PC-9 (cell line): ENCODE measurements around the gene SLC22A9. TPM values are rescaled to one million over a fixed set of nuclear protein-coding genes. Genes with fewer than 3 reads are reported as not detected.

Experiments used
- BruUV-seq: library from RNA; stranded (reverse); fragments of 400-500 nt; replicated peaks from 2 replicates; lab custom pipeline; 2021; lab: Mats Ljungman, UMichigan
- CTCF ChIA-PET: fragments of 300-600 bp; sonication (Branson Sonifier 250); formaldehyde crosslinking; loops from one replicate; lab custom pipeline; 2022; ENCODE audit warnings: antibody characterized with exemption; lab: Charles Lee
- POLR2A ChIA-PET: fragments of 300-600 bp; sonication (Branson Sonifier 250); formaldehyde crosslinking; loops from one replicate; lab custom pipeline; 2022; ENCODE audit warnings: antibody characterized with exemption; ENCODE audit not compliant: unreplicated experiment; lab: Charles Lee
- DNase-seq, 2 experiments: peaks; one replicate each; pipeline versions ENCODE4 v3.0.0 to v3.0.0-alpha.2; 2015 to 2022; ENCODE audit warnings: mixed read lengths in 1 of 2
- H2AFZ ChIP-seq: fragments of 200-600 bp; sonication (generic); 2 replicates; pipeline ENCODE4 v1.8.1; 2017; ENCODE audit warnings: antibody characterized with exemption
- H3F3A ChIP-seq: fragments of 200-600 bp; sonication (generic); 2 replicates; pipeline ENCODE4 v1.8.1; 2017; ENCODE audit warnings: antibody characterized with exemption, mild to moderate bottlenecking, low read depth; ENCODE audit not compliant: insufficient read depth
- H3K27ac ChIP-seq: fragments of 200-600 bp; sonication (generic); 2 replicates; pipeline ENCODE4 v1.6.1; 2016; ENCODE audit warnings: mixed run types
- H3K27me3 ChIP-seq: fragments of 200-600 bp; sonication (generic); 2 replicates; pipeline ENCODE4 v1.6.1; 2016; ENCODE audit warnings: low read depth, mixed run types; ENCODE audit not compliant: insufficient read depth
- H3K36me3 ChIP-seq: fragments of 200-600 bp; sonication (generic); 2 replicates; pipeline ENCODE4 v1.6.1; 2016; ENCODE audit warnings: low read depth, mixed run types
- H3K4me1 ChIP-seq: fragments of 200-600 bp; sonication (generic); replicated peaks from 2 replicates; pipeline ENCODE4 v1.6.1; 2016; ENCODE audit warnings: mixed run types; ENCODE audit not compliant: insufficient read depth
- H3K4me2 ChIP-seq: fragments of 200-600 bp; sonication (generic); 2 replicates; pipeline ENCODE4 v1.6.1; 2017; ENCODE audit warnings: mixed run types
- H3K4me3 ChIP-seq: fragments of 200-600 bp; sonication (generic); 2 replicates; pipeline ENCODE4 v1.6.1; 2016; ENCODE audit warnings: mixed run types
- H3K79me2 ChIP-seq: fragments of 200-600 bp; sonication (generic); 2 replicates; pipeline ENCODE4 v1.6.1; 2017; ENCODE audit warnings: low read depth, mixed run types
- H3K9me2 ChIP-seq: fragments of 200-600 bp; sonication (generic); 2 replicates; pipeline ENCODE4 v1.8.1; 2017; ENCODE audit warnings: mild to moderate bottlenecking; ENCODE audit not compliant: insufficient read depth
- H3K9me3 ChIP-seq: fragments of 200-600 bp; sonication (generic); 2 replicates; pipeline ENCODE4 v1.8.1; 2016; ENCODE audit warnings: low read depth; ENCODE audit not compliant: insufficient read depth
- H4K20me1 ChIP-seq: fragments of 200-600 bp; sonication (generic); 2 replicates; pipeline ENCODE4 v1.8.1; 2017; ENCODE audit not compliant: insufficient read depth
- EZH2 ChIP-seq: fragments of 200-600 bp; sonication (generic); IDR thresholded peaks from 2 replicates; pipeline ENCODE4 v1.8.0; 2017; ENCODE audit warnings: antibody characterized with exemption, low read depth
- intact Hi-C: fragments of 100-400 bp; cut with micrococcal nuclease; formaldehyde crosslinking; loops from one replicate; pipeline ENCODE4 v1.10.0; 2022; ENCODE audit not compliant: unreplicated experiment
- total RNA-seq: library from RNA; stranded (reverse); gene quantifications from 2 replicates; pipeline ENCODE4 v1.2.3, GENCODE V29; 2021
- TF ChIP-seq, protein P1 (sequence below): fragments of 200-600 bp; sonication (generic); conservative IDR thresholded peaks from 2 replicates; pipeline ENCODE4 v1.6.1; 2017; ENCODE audit warnings: mixed run types, antibody characterized with exemption, mild to moderate bottlenecking, moderate library complexity

The SLC22A9 gene
- total RNA-seq, 1 experiment from 2014 or later: not detected

DNA sequence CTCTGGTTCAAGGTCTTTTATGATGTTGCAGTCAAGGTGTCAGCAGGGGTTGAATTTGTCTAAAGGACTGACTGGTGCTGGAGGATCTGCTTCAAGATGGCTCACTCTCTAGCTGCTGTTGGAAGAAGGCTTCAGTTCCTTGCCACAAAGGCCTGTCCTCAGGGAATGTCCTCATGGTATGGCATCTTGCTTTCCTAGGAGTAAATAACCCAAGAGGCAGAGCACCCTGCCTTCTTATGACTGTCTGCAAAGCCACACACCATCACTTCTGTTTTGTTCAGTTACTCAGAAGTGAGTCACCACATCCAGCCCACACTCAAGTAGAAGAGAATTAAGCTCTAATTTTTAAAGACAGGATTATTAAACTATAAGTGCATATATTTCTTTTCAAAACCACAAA lies 76.1 kb downstream of the SLC22A9 start:
- H3K9me2 ChIP-seq: no peaks in the 10 kb centered on the region
- ChIA-PET POLR2A (no interaction called here), CTCF (no interaction called here)

DNA sequence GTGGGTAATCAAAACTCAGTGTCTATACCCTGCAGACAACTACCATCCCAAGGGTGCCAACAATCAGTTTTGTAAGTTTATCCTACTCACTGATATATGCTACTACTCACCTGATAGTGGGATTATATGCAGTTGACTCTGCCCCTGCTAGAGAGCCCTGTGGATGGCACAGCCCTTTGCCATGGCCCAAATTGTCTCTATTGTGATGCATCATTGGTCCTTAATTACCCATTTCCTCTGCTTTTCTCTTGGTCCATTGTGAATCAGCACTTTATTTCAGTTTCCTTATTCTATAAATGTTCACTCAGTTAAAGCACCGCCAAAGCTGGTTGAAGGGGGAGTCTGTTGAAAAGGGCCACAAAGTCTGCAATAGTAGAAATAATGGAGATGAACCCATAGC lies 79.1 kb downstream of the SLC22A9 start:
- no peaks in the 10 kb centered on the region for H4K20me1 ChIP-seq
- H3K79me2 ChIP-seq: no peaks in the 10 kb centered on the region
- intact Hi-C loops: no loop called here
- H3K4me2 ChIP-seq: no peak overlapping the region
- no peak for DNase-seq
- no peaks in the 10 kb centered on the region for H3K36me3 ChIP-seq
- no peaks in the 10 kb centered on the region for H3K9me3 ChIP-seq
- H3K4me1 ChIP-seq: no peaks in the 10 kb centered on the region
- ChIA-PET CTCF (interaction anchor here (0.5 kb wide), 1 partner anchor 74 kb away, joined by 3 read pairs; no protein-coding TSS in a partner anchor), POLR2A (interaction anchor here (0.6 kb wide), 1 partner anchor 1268 kb away, joined by 3 read pairs; no protein-coding TSS in a partner anchor)
- no peak for TF ChIP-seq EZH2
- TF ChIP-seq, protein P1, sequence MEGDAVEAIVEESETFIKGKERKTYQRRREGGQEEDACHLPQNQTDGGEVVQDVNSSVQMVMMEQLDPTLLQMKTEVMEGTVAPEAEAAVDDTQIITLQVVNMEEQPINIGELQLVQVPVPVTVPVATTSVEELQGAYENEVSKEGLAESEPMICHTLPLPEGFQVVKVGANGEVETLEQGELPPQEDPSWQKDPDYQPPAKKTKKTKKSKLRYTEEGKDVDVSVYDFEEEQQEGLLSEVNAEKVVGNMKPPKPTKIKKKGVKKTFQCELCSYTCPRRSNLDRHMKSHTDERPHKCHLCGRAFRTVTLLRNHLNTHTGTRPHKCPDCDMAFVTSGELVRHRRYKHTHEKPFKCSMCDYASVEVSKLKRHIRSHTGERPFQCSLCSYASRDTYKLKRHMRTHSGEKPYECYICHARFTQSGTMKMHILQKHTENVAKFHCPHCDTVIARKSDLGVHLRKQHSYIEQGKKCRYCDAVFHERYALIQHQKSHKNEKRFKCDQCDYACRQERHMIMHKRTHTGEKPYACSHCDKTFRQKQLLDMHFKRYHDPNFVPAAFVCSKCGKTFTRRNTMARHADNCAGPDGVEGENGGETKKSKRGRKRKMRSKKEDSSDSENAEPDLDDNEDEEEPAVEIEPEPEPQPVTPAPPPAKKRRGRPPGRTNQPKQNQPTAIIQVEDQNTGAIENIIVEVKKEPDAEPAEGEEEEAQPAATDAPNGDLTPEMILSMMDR: no peak
- no peaks in the 10 kb centered on the region for H3K9me2 ChIP-seq
- H3K27me3 ChIP-seq: peaks cover 8% of the 10 kb centered on the region; the same call in 1 of the 2 replicates
- BruUV-seq: no TSS peak
- no peak overlapping the region for H3K27ac ChIP-seq
- H3F3A ChIP-seq: no peaks in the 10 kb centered on the region
- no peak overlapping the region for H3K4me3 ChIP-seq
- no peak overlapping the region for H2AFZ ChIP-seq

More for the DNA sequence above, 76.1 kb downstream of the SLC22A9 start:
- Histone ChIP-seq H3F3A (no peaks in the 10 kb centered on the region), H2AFZ (no peak overlapping the region), H3K4me1 (no peaks in the 10 kb centered on the region), H3K4me3 (no peak overlapping the region), H3K27me3 (peaks cover 11% of the 10 kb centered on the region; the same call in 1 of the 2 replicates), H3K27ac (no peak overlapping the region), H4K20me1 (no peaks in the 10 kb centered on the region), H3K4me2 (no peak overlapping the region), H3K79me2 (no peaks in the 10 kb centered on the region), H3K36me3 (no peaks in the 10 kb centered on the region), H3K9me3 (no peaks in the 10 kb centered on the region)
- no TSS peak for BruUV-seq
- no peak for DNase-seq
- TF ChIP-seq EZH2: no peak
- TF ChIP-seq, protein P1: no peak
- intact Hi-C loops: no loop called here

DNA sequence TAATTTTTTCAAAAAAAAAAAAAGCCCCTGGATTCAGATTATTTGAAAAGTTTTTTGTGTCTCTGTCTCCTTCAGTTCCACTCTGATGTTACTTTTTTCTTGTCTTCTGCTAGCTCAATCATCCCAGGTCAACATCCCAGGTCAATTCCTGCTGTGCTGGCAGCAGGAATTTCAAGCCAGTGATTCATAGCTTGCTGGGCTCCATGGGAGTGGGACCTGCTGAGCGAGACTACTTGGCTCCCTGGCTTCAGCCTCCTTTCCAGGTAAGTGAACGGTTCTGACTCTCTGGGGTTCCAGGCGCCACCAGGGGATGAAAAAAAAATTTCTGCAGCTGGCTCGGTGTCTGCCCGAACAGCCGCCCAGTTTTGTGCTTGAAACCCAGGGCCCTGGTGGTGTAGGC lies 90.0 kb downstream of the SLC22A9 start:
- ChIA-PET CTCF (no interaction called here), POLR2A (interaction anchor here (0.5 kb wide), 1 partner anchor 10 kb away, joined by 24 read pairs; no protein-coding TSS in a partner anchor)
- no peak overlapping the region for H3K4me3 ChIP-seq
- H3K27ac ChIP-seq: no peak overlapping the region
- TF ChIP-seq, protein P1: no peak
- no peak for TF ChIP-seq EZH2
- H3K27me3 ChIP-seq: peaks cover 42% of the 10 kb centered on the region
- no TSS peak for BruUV-seq
- no peaks in the 10 kb centered on the region for H4K20me1 ChIP-seq
- no peaks in the 10 kb centered on the region for H3K36me3 ChIP-seq
- H3K79me2 ChIP-seq: no peaks in the 10 kb centered on the region
- intact Hi-C loops: no loop called here
- no peaks in the 10 kb centered on the region; the same call in 1 of the 2 replicates for H3K9me2 ChIP-seq
- no peaks in the 10 kb centered on the region for H3K4me1 ChIP-seq
- no peak overlapping the region for H2AFZ ChIP-seq
- H3K9me3 ChIP-seq: no peaks in the 10 kb centered on the region
- H3K4me2 ChIP-seq: no peak overlapping the region; the same call in 1 of the 2 replicates
- peak; percentile 15 to 45 for DNase-seq
- no peaks in the 10 kb centered on the region for H3F3A ChIP-seq

Other genes with a start within 250 kb of the SLC22A9 start
- not detected in 2 replicates for gene SLC22A24, start 225.6 kb upstream of the SLC22A9 start, total RNA-seq
- gene SLC22A25, start 126.2 kb upstream of the SLC22A9 start, total RNA-seq: not detected in 2 replicates
- not detected in 2 replicates for gene PLAAT5, start 121.4 kb downstream of the SLC22A9 start, total RNA-seq
- gene LGALS12, start 136.3 kb downstream of the SLC22A9 start, total RNA-seq: not detected in 2 replicates
- gene PLAAT4, start 167.0 kb downstream of the SLC22A9 start, total RNA-seq: 64.6 and 99.9 TPM in 2 replicates
- gene PLAAT2, start 193.6 kb downstream of the SLC22A9 start, total RNA-seq: 8.8 and 13.6 TPM in 2 replicates
- 240 and 266 TPM in 2 replicates for gene PLAAT3, start 244.6 kb downstream of the SLC22A9 start, total RNA-seq